GM18867 (cell line): ENCODE measurements around the gene F12.
A peak's percentile ranks its signal among the peaks of the same experiment; 100 is the strongest.
"Not testable (repeated sequence)": the region's sequence is repeated elsewhere in the genome, so short reads cannot be mapped to it uniquely, and the experiment has no call there.

Source experiments
- ATAC-seq: cut with Tn5 transposase; IDR thresholded peaks from one replicate; pipeline ENCODE4 v1.9.1; 2021; ENCODE audit warnings: mild to moderate bottlenecking, moderate library complexity; ENCODE audit not compliant: unreplicated experiment

F12 gene

DNA sequence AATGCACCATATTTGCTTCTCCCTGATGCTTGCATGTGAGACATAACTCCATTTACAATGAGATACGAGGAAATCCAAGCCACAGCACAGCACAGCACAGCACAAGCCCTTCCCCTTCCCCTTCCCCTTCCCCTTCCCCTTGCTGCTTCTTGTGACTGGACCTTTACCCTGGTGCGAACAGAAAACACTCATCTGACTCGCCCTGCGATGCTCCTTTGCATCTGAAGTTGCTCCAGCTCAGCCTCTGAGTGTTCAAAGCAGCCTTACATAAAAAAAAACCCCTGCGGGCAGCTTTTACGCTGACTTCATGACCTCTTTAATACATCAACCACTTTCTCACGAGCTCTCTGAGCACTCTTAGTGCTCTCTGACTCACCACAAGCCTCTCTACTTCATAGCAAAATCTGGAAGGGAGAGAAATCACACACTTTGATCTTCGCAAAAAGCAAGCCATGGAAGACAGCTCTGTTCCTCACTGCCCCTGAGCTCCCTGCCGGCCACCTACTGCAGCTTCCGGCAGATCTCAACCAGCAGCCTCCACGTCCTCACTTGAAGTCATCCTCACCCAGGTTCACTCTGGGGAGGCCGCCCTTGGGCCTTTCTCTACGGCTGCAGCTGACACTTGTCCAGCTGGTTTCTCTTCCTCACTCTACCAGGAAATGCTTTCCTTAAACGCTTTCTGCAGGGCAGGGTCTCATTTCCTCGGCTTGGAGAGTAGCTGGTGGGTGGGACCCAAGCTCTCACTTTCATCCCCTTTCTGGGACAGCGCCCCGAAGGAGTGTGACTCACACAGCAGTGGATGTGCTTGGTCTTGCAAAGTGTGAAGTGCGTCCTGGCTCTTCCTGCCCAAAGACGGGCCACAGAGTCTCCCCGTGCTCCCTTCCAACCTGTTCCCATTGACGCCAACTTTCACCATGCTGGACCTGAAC, 19.9 kb downstream of the F12 start:
- peak; percentile 58 for ATAC-seq

DNA sequence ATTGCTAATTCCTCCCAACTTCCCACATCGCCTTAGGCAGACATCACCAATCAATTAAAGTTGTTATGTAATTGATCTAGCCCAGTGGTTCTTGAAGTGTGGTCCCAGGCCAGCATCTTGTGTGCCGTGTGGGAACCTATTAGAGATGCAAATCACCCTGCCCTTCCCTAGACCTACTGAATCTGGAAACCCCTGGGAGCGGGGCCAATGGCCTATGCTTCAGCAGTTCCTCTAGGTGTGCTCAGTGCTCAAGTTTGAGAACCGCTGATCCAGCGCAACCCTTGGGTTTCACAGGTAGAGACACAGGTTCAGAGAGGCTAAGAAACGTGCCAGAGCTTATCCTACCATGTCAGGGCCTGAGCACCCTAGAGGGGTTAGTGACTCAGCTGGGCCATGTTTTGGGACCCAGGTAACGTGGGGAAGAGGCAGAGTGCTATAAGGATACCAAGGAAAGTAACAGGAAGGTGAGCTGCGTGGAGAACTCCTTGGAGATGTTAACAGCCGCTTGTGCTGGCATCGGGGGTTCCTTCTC, 20.8 kb downstream of the F12 start:
- no peak for ATAC-seq

DNA sequence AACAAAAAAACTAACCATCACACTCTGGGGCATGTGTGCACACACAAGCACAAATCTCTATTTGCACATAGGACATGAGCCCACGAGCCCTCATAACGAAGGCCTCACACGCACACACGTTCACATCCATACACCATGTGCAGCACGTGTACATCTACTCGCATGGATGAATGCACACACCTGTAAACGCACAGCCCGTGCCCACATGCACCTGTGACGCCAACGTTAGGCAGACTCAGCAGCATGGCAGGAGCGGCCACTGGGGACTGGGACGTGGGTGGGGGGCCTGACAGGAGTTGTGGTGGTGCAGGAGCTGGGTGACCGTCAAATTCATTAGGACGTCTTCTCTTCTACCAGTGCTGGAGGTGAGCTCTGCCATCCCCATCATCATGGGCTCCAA, 22.0 kb downstream of the F12 start:
- no peak for ATAC-seq

DNA sequence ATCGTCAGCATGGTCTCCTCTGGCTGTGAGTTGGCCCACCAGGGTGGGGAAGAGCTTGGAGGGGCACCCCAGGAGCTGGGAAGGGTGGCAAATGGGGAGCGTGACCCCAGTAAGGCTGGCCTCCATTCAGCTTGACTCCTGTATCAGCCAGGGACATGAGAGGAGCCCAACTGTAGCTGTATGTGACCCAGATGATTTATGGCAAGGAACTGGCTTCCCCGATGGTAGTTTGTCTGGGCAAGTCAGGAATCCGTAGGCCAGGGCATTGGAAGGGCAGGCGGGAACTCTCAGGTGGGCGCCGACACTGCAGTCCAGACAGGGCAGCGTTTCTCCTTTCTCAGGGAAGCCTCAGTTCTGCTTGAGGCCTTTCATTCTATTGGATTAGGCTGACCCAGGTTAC, 22.8 kb downstream of the F12 start:
- ATAC-seq, result no peak

DNA sequence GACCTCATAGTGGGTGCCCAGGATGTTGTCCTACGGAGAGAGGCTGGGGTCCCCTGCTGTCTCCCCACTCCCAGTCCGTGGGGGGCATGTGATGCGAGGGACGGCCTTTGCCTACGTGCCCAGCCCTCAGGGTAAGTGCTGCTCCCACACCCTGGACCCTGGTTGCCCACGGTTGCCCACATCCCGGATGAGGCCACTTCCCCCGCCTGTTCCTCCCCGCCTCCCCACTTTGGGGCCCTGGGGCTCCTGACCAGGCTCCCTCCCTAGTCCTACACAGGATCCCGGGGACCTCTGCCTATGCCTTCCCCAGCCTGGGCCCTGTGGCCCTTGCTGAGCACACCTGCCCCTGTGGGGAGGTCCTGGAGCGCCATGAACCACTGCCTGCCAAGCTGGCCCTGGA, 23.6 kb downstream of the F12 start:
- no peak for ATAC-seq

DNA sequence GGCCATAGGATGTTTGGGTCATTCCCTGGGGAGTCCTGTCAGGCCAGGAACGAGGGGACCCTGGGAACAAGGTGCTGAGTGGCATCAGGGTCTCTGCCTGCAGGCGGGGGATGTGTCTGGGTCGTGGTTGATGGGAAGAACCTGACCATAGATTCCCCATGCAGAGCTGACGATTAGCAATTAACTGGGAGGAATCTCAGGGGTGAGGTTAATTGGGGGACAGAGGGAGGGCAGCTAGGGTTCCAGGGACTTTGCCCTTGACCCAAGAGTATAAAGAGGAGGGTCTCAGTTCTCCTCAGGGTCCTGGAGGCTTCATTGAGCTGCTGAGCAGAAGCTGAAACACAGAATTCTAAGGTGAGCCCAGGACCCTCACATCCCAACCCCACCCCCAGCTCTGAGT, 25.2 kb downstream of the F12 start, which contains the start of gene SLC34A1:
SLC34A1 (plus strand) TSS at position 301 of the 400 bp plus-strand sequence. CDS start 1,308 bp downstream, outside the sequence.
- ATAC-seq, result no peak

DNA sequence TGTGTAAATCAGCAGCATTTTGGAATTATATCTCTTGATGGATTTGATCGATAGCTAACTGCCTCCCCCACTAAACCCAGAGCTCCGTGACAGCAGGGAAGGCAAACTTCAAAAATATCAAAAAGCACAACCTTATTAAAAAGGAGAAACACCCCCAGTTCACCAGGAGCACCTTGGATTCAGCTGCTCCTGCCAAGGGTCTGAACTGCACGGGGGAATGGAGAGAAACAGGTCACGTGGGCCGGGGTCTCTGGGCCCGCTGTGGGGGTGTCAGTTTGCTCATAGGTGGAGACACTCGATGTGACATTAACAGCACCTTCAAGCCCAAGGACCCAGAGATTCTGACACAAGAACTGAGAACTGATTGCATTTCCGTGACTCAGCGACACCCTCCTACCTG, 26.2 kb downstream of the F12 start:
- no peak for ATAC-seq

DNA sequence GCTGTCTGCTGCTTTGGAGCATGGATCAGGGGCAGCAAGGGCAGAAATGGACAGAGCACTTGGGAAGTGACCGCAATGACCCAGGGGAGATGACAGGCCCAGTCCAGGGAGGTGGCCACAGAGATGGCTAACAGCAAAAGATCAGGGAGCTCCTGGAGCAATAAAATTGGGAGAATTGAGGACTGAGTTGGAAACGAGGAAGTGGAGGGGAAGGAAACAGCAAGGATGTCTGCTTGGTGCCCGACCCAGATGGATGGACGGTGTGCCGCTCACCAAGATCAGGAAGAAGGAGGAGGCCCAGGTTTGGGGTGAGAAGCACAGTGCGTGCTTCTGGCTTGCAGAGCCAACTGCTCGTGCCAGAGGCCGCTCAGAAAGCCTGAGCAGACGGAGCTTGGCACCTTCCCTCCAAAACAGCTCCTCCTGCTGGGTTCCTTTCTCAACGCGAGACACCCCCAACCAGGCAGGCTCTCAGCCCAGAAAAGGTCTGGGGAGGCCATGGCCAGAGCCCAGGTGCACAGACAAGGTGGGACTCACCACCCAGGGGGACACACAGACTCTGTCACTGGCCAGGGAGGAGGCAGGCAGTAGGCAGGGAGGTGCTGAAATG, 26.8 kb downstream of the F12 start:
- ATAC-seq, result no peak

DNA sequence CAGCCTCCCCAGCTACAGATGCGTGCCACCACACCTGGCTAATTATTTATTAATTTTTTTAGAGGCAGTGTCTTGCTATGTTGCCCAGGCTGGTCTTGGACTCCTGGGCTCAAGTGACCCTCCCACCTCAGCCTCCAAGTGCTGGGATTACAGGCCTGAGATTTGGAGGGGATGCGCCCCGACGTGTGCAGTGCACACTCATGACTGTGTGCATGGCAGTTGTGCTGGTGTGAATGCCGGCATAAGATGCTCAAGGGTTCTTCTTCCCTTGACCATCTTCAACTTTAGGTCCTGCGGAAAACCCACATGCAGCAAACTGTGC, 28.6 kb downstream of the F12 start:
- no peak for ATAC-seq

DNA sequence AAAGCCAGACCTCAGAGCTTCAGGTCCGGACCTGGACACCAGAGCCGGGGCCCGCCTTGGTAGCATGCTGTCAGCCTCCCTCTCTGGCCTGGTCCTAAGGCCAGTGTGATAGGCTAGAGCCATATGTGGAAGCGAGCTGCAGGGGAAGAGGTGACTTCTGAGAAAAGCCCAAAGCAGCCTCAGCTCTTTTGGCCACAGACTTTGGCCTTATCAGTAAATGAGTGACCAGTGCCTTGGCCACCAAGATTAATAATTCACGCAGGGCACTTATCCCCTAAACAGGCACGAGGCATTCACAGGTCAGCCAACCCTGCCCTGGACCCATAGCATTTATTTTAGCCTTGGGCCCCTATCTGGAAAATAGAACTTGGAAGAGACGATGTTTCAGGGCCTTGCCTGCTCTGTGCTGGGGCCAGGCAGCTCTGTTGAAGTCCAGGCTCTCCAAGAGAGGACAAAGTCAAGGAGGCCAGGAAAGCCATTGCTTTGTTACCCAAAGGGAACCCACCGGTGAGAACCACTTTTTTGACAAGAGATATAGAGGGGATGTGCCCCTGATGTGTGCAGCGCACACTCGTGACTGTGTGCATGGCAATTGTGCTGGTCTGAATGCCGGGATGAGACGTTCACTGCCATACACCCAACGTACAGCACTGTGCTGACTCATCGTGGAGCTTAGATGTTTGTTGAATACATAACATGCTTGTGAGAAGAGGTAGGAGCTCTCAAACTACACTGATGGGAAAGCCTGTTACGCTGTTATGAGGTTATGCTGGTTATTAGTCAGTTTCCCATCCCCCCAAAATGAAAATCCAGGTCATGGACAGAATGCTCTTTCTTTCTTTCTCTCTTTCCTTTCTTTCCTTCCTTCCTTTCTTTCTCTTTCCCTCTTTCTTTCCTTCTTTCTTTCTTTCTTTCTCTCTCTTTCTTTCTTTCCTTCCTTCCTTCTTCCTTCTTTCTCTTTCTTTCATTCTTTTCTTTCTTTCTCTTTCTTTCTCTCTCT, 30.2 kb downstream of the F12 start:
- no peak for ATAC-seq

DNA sequence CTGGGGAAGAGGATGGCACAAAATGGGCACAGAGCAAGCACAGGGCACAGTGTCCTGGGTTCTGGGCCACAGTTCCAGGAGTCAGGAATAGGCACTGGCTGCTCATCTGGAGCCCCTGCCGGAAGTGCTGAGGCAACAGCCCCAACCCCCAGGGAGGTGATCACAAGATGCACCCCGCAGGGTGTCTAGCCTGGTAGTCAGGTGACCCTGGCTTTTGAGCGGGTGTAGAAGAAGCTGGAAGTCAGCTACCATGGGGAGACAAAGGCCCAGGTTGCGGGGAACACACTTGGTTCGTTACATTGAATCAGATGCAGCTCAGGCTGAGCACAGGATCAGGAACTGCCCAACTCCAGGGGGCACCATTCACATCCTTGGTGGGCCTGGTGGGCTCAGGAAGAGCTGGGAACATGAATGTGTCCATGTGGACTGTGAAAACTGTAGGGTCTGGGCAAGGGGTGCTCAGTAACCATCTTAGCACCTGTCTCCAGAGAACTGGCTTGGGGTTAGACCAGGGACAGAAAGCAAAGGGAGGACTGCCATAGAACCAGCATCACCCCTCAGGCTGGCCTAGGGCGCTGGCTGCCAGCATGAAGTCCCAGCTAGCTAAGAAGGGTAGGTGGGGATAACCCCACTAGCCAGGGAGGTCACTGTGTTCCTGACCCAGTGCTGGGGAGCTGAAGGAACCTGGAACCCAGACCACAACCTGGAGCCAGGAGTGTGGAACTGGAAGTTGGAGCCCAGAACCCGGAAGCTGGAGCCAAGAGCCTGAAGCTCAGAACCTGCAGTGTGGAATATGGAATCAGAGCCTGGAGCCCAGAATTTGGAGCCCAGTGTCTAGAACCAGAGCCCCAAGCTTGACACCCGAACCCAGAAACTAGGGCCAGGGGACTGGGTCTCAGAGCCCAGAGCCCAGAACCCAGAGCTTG, 31.2 kb downstream of the F12 start:
- ATAC-seq, result no peak

DNA sequence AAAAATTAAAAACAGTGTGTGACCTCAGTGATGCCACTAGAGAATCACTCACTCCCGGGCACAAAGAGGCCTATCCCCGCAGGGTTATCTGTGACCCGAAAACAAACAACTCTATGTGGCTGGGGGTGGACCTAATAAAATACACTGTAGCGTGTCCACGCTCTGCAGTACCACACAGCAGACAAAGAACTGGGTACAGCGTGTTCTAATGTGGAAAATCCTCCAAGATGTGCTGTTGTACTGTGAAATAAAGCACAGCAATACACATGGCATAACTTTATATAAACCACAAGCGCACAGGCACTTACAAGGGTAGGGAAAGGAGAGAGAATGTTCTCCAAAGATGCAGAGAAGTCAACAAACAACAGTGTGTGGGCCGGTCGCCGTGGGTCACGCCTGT, 33.3 kb downstream of the F12 start:
- no peak for ATAC-seq

DNA sequence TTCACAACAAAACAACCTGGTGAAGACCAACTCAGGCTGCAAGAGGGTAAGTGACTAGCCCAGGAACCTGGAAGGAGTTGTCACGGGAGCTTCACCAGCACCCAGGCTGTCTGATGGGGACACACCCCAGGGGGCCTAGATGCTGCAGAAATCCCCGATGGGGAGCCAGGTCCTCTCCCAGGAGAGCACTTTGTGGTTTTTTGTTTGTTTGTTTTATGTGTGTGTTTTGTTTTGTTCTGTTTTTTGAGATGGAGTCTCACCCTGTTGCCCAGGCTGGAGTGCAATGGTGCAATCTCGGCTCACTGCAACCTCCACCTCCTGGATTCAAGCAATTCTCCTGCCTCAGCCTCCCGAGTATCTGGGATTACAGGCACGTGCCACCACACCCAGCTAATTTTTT, 33.8 kb downstream of the F12 start:
- ATAC-seq, result not testable (repeated sequence)

DNA sequence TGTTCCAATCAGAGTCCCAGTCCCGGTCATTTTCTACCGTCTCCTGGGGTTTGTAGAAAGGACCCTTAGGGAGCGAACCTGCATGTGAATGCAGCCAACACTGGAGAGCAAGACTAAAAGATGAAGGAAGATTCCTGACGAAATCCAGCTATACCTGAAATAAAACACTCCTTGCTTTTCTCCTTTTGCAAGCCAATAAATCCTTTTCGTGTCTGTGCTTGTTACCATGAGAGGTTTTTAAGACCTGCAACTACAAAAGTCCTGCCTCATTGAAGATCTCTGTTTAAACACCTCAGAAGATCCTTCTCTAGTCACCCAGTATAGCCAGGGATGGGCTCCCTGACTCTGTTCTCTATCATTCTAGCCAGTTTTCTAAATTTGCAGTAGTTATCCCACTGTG, 35.2 kb downstream of the F12 start:
- ATAC-seq, result no peak

DNA sequence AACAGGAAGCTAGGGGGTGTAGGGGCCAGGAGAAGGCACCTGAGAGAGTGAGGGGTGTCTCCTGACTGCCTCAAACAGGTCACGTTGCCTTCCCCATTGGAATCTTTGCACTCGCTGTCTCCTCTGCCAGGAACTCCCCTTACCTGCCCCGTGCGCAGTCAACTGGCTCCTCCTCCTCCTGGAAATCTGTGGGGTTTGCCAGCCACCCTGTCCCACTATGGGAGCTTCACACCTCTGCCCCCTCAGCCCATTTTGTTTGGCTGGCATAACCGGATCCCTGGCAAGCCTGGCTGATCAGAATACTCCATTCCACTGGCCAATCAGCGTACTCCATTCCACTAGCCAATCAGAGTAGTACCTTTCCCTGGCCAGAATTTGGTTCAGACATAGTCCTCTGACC, 35.6 kb downstream of the F12 start:
- ATAC-seq, result no peak

DNA sequence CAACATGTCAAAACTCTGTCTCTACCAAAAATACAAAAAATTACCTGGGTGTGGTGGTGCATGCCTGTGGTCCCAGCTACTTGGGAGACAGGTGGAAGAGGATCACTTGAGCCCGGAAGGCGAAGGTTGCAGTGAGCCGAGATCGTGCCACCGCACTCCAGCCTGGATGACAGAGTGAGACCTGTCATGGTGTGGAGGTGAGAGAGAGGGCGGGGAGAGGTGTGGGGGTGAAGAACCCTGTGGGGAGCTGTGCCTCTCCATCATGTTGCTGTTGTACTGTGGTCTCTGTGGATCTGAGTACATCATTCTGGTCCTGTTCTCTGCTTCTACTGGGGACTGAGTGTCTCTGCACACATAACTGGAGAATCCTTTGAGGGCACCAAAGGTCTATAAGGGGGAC, 36.5 kb downstream of the F12 start:
- ATAC-seq, result no peak

DNA sequence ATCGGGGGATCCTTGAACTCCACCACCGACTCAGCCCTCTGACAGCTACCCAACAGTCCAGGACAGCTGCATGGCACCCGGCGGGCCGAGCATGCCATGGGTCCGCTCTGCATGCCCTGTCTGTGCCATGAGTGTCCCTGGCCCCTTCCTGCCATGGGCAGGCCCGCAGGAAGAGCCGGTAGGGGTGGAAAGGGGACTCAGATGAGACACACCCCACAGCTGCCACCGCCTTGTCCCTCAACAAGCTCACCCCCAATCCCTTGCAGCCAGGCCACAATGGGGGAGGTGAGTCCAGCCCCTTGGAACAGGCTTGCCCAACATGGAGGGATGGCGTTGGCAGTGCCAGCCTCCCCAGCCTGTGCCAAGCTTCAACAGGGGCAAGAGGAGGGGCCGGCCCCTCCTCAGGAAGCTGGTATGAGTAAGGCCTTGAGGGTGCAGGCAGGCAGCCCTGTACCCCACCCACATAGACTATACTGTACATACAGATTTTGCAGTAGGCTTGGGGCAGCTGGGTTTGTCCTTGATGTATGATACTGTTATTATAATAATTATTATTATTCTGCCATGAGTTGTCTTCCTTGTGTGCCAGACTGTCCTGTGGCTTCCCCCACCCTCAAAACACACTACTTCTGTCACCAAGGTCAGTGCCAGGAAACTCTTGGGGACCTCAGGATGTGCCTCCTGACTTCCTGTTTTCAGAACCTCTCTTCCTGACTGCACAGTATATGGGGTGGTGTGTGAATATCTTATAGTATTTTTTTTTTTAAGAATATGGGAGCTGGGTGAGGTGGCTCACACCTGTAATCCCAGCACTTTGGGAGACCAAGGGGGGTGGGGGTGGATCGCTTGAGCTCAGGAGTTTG, 37.1 kb downstream of the F12 start:
- no peak for ATAC-seq

DNA sequence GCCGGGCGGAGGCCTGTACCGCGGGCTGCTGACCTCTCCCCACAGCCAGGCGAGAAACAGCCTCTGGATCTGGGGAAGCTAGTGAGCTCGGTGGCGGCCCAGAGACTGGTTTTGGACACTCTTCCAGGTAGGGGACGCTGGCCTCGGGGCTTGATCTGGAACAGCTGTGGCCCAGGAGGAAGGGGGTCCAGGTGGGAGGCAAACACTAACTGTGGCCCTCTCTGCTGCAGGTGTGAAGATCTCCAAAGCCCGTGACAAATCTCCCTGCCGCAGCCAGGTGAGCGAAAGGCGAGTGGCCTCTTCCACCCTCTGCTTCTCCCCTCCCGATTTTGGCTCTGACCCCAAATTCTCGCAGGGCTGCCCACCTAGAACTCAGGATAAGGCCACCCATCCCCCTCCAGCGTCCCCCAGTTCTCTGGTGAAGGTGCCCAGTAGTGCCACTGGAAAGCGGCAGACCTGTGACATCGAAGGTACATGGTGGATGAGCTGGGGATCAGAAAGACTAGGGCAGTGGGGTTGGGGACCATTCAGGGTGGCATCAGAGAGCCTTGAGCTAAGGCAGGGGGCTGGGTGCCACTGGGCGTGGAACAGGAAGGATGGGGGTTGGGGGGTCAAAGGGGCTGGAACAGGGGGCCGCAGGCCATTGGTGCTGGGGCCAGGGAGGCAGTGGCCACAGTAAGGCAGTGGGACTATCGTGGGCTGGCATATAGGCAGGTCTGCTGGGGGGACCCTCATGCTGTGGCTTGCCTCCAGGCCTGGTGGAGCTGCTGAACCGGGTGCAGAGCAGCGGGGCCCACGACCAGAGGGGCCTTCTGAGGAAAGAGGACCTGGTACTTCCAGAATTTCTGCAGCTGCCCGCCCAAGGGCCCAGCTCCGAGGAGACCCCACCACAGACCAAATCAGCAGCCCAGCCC, 38.0 kb downstream of the F12 start:
- no peak for ATAC-seq
